HEK293 (cell line): ENCODE results near the gene CCDC30.

Source experiments
- CTCF ChIA-PET: fragments of 350-600 bp; formaldehyde crosslinking; extraction: SDS; loops from one replicate; lab custom pipeline; 2021; ENCODE audit warnings: antibody characterized with exemption; lab: Yijun Ruan, JAX
- POLR2A ChIA-PET: fragments of 300-600 bp; formaldehyde crosslinking; extraction: SDS; loops from one replicate; lab custom pipeline; 2020; ENCODE audit warnings: antibody characterized with exemption, inconsistent platforms; lab: Yijun Ruan, JAX
- H3K27ac ChIP-seq: fragments of 200-500 bp; sonication (Bioruptor generic); 2 replicates; pipeline ENCODE4 v1.5.1; 2014; ENCODE audit warnings: low read depth, low read length, control low read depth, inconsistent platforms; ENCODE audit errors: extremely low read depth
- H3K36me3 ChIP-seq, 2 experiments: fragments of 200-500 bp in 1 of 2; sonication (Bioruptor generic) in 1 of 2; 1 replicate in 1 of 2; 2 replicates in 1 of 2; pipeline ENCODE4 v1.5.1; 2014 to 2017; ENCODE audit warnings: inconsistent platforms in 2 of 2, low read length in 2 of 2; ENCODE audit not compliant: control insufficient read depth in 2 of 2, insufficient read depth in 1 of 2
- H3K4me1 ChIP-seq: fragments of 200-500 bp; sonication (Bioruptor generic); 2 replicates; pipeline ENCODE4 v1.5.1; 2014; ENCODE audit warnings: mild to moderate bottlenecking, low read length, inconsistent platforms; ENCODE audit not compliant: control insufficient read depth, insufficient read depth
- H3K4me3 ChIP-seq: 2 replicates; pipeline ENCODE4 v1.5.1; 2011; ENCODE audit warnings: low read depth, mild to moderate bottlenecking, control low read depth, low read length, moderate library complexity
- H3K9me3 ChIP-seq: fragments of 200-500 bp; sonication (Bioruptor generic); 2 replicates; pipeline ENCODE4 v1.5.1; 2014; ENCODE audit warnings: low read depth, low read length, inconsistent platforms; ENCODE audit not compliant: control insufficient read depth, insufficient read depth
- FEZF1 ChIP-seq: fragments of 450-650 bp; formaldehyde crosslinking; IDR thresholded peaks from 2 replicates; pipeline ENCODE4 v1.5.1; 2016; ENCODE audit warnings: missing biosample characterization, missing genetic modification characterization
- IKZF3 ChIP-seq: fragments of 450-650 bp; IDR thresholded peaks from 2 replicates; pipeline ENCODE4 v1.5.0; 2018; ENCODE audit warnings: missing biosample characterization, mild to moderate bottlenecking, missing genetic modification characterization, moderate library complexity
- SETDB1 ChIP-seq: IDR thresholded peaks from one replicate; pipeline ENCODE4 v1.6.1; 2017; ENCODE audit warnings: mild to moderate bottlenecking, low read length, moderate library complexity, mixed read lengths; ENCODE audit not compliant: insufficient read length
- TRIM28 ChIP-seq: IDR thresholded peaks from 2 replicates; pipeline ENCODE4 v1.6.1; 2011; ENCODE audit warnings: low read length, control low read depth, borderline replicate concordance
- ZBTB20 ChIP-seq: fragments of 450-650 bp; formaldehyde crosslinking; IDR thresholded peaks from 2 replicates; pipeline ENCODE4 v1.5.1; 2016; ENCODE audit warnings: missing biosample characterization, missing genetic modification characterization
- ZNF280D ChIP-seq: fragments of 450-650 bp; formaldehyde crosslinking; IDR thresholded peaks from 2 replicates; pipeline ENCODE4 v1.5.1; 2016; ENCODE audit warnings: missing biosample characterization, missing genetic modification characterization
- ZNF501 ChIP-seq: fragments of 450-650 bp; formaldehyde crosslinking; IDR thresholded peaks from 2 replicates; pipeline ENCODE4 v1.5.1; 2016; ENCODE audit warnings: missing biosample characterization, missing genetic modification characterization
- ZNF518A ChIP-seq: fragments of 450-650 bp; formaldehyde crosslinking; conservative IDR thresholded peaks from 2 replicates; pipeline ENCODE4 v1.5.1; 2016; ENCODE audit warnings: low read depth, missing biosample characterization, missing genetic modification characterization
- ZNF549 ChIP-seq: fragments of 450-650 bp; IDR thresholded peaks from 2 replicates; pipeline ENCODE4 v1.5.1; 2018; ENCODE audit warnings: missing biosample characterization, missing genetic modification characterization, mild to moderate bottlenecking, inconsistent platforms, moderate library complexity
- ZNF558 ChIP-seq: fragments of 450-650 bp; formaldehyde crosslinking; IDR thresholded peaks from 2 replicates; pipeline ENCODE4 v1.5.1; 2016; ENCODE audit warnings: missing biosample characterization, missing genetic modification characterization
- ZNF626 ChIP-seq: fragments of 450-650 bp; sonication (Bioruptor Pico); formaldehyde crosslinking; IDR thresholded peaks from 2 replicates; pipeline ENCODE4 v1.5.1; 2018; ENCODE audit warnings: missing biosample characterization, missing genetic modification characterization, inconsistent platforms

CCDC30 gene

DNA sequence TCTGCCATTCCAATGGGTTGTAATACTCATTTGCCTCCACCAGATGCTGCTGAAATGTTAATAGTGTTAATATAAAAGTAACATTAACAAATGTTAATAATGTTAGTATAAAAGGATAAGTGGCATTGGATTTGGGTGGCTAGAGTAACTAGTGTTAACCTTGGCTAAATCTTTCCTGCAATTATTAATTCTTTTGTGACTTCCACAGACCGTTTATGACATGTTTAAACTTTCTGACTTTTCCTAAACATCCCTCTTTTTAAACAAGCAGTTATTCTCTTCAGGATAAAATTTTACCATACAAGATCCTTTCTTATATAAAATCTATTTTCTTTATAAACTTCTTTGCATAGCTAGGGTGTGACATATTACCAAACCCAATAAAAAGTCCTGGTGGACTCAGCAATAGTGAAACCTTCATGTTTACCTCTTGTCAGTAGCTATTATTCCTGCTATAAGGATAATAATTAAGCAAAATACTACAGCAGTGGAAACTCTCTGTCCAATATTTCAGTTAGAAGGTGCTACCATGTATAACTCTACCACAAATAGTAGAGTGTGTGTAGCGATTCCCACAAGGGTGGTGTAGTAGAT lies 41.5 kb downstream of the CCDC30 start:
- TF ChIP-seq SETDB1 (peak; percentile 100), ZNF518A (tag by site-specific recombination) (0 out of 2 replicates have a peak, but pooled peaks have one; percentile 34), TRIM28 (peak; percentile 95), ZNF280D (tag by site-specific recombination) (0 out of 2 replicates have a peak, but pooled peaks have one; percentile 16), ZBTB20 (tag by site-specific recombination) (no peak), FEZF1 (tag by site-specific recombination) (no peak), IKZF3 (tag by site-specific recombination) (no peak), ZNF549 (tag by site-specific recombination) (0 out of 2 replicates have a peak, but pooled peaks have one; percentile 8)

GRCh38 chr1:42506576-42506975 lies 43.5 kb downstream of the CCDC30 start:
- Histone ChIP-seq H3K36me3 (no peaks in the 10 kb centered on the region), H3K4me1 (no peaks in the 10 kb centered on the region), H3K9me3 (no peaks in the 10 kb centered on the region), H3K27ac (no peak overlapping the region), H3K4me3 (no peak overlapping the region)
- peak; percentile 98 for TF ChIP-seq SETDB1
- peak; percentile 84 for TF ChIP-seq ZNF280D (tag by site-specific recombination)
- TF ChIP-seq ZNF626 (tag by site-specific recombination): peak; percentile 89
- 0 out of 2 replicates have a peak, but pooled peaks have one; percentile 35 for TF ChIP-seq ZNF558 (tag by site-specific recombination)
- TF ChIP-seq ZNF501 (tag by site-specific recombination): no peak
- ChIA-PET POLR2A (no interaction called here), CTCF (interaction anchor here (0.7 kb wide), 1 partner anchor 195 kb away, joined by 3 read pairs; no protein-coding TSS in a partner anchor)

More for the DNA sequence above, 41.5 kb downstream of the CCDC30 start:
- Histone ChIP-seq H3K4me3 (no peak overlapping the region), H3K36me3 (no peaks in the 10 kb centered on the region), H3K27ac (no peak overlapping the region), H3K9me3 (no peaks in the 10 kb centered on the region), H3K4me1 (no peaks in the 10 kb centered on the region)
- CTCF ChIA-PET: no interaction called here
- POLR2A ChIA-PET: no interaction called here
